Head of caudate nucleus (tissue), 42 donors: Measurements from ENCODE around the gene PEX14.

Experiments used
- DNase-seq, 42 donors: peaks; one replicate each; pipeline versions ENCODE4 v3.0.0 to v3.0.0-alpha.2; 2020 to 2021; ENCODE audit warnings: mixed read lengths in 7 of 42
- intact Hi-C: fragments of 100-400 bp; cut with DNase I; formaldehyde crosslinking; loops from one replicate; pipeline ENCODE4 v1.15.0; 2022

The PEX14 gene

GRCh38 chr1:10662824-10663677 is 188.3 kb downstream of the PEX14 start:
- intact Hi-C loops, result no loop called here
- DNase-seq, result no peak

- peak; percentile 11 to 80 (median 58) for DNase-seq
- intact Hi-C loops, result no loop called here
Observed at GRCh38 chr1:10663678-10664035, 188.9 kb downstream of the PEX14 start.

DNA sequence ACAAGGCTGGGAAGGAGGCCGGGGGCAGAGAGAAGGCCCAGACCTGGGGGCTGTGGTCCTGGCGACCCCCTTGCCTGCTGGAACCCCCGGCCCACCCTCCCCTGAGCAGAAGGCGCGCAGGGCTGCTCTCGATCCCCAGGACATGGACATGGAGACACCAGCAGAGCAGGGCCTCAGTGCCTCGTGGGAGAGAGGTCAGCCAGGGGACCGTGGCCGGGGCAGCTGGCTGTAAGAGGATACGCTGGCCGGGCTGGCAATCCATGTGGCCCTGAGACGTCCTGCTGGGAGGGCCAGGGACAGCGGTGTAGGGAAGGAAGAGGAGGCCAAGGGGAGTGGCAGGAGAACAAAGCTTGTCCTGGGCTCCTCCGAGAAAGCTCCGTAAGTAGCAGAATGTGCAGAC is 189.5 kb downstream of the PEX14 start:
- peak in 6 of 42 donors; percentile 17 to 50 (median 28) for DNase-seq
- intact Hi-C loops, result no loop called here

- no peak for DNase-seq
- intact Hi-C loops, result no loop called here
Observed at GRCh38 chr1:10665226-10665625, 190.5 kb downstream of the PEX14 start.

GRCh38 chr1:10665930-10666850 is 191.4 kb downstream of the PEX14 start:
- intact Hi-C loops, result no loop called here
- DNase-seq, result peak in 7 of 42 donors; percentile 15 to 51 (median 18)

DNA sequence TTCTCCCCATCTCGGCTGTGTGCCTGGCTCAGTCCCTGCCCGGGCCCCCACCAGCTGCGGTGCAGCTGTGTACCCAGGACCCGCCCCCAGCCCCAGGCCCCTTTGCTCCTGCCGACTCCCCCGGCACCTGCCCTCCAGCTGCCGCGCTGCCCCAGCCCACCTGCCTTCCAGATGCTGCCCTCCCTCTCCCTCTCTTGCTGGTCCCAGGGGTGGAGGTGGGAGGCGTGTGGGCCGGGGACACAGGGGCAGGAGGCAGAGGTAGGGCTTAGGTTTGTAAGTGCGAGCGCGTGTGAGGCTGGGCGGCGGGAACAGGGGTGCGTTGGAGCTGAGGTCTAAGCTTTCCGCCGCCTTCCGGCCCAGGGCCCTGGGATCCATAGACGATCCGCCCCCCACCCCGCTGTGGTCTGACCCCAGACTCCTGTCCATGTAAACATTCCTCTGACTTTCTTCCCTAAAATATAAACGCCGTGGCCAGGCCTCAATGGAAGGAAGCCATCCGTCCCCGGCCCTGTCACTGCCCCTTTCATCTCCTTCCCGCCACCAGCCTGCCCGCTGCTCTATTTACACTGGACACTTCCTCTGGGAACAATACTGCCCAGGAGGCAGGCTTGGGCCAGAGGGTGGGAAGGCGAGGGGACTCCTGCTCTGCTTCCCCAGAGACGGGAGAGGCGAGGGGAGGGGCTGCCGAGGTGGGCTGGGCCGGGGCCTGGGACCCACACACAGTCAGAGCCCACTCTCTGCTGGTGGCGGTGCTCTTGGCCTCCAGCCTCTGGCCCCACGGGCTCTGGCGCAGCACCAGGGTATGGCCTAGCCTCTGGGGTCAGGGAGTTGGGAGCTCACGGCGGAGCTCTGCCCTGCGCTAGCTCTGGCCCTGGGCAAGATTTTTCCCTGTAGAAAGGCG is 193.4 kb downstream of the PEX14 start:
- no peak for DNase-seq
- intact Hi-C loops, result no loop called here

- intact Hi-C loops, result no loop called here
- no peak for DNase-seq
Observed at GRCh38 chr1:10669570-10669969, 194.8 kb downstream of the PEX14 start.

GRCh38 chr1:10670190-10670589 is 195.4 kb downstream of the PEX14 start:
- DNase-seq, result no peak
- intact Hi-C loops, result no loop called here

DNA sequence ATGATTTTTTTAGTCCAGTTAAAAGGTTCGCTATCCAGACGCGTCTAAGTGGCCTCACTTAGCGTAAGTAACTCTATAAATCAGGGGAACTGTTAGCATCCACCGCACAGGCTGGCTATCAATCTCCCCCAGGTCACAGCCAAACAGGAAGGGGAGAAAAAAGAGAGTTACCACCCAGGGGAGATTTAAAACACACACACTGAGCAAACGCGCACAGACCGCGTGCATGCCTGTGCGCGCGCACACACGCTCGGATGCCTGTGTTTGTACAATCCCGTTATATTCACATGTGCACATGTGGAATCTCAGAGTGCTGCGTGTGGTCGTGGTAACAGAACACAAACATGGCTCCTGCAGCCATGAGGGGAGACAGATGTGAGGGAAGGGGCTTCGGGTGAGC is 196.3 kb downstream of the PEX14 start:
- intact Hi-C loops, result no loop called here
- DNase-seq, result no peak

DNA sequence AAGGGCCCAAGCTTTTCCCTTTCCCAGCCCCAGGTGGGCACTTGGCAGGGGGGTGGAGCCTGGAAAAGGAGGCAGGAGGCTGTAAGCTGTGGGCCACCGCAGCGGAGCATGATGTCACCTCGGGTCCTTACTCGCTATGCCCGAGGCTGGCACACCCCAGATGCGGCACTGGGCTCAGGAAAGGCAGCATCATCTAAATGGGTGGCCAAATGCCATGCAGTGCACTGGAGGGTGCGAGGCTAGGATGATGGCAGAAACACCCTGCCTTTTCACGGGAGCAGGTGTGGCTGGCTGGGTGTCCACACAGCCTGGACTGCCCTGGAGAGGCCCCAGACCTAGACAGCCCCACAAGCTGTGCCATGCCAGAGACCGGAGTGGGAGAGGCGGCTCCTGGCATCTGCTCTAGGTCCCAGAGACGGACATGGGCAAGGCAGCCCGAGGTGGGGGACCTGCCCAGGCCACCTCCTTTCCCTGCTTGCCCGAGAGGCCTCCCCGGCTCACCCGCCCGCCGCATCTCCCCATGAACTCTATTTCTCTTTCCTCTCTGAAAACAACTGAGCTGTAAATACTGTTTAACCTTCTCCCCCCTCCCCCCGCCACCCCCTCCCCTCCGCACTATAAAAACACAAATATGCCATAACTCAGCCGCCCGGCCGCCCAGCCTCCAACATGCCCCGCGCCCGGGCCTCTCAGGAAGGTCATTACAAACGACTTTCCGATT is 197.0 kb downstream of the PEX14 start:
- no peak for DNase-seq
- intact Hi-C loops, result no loop called here

DNA sequence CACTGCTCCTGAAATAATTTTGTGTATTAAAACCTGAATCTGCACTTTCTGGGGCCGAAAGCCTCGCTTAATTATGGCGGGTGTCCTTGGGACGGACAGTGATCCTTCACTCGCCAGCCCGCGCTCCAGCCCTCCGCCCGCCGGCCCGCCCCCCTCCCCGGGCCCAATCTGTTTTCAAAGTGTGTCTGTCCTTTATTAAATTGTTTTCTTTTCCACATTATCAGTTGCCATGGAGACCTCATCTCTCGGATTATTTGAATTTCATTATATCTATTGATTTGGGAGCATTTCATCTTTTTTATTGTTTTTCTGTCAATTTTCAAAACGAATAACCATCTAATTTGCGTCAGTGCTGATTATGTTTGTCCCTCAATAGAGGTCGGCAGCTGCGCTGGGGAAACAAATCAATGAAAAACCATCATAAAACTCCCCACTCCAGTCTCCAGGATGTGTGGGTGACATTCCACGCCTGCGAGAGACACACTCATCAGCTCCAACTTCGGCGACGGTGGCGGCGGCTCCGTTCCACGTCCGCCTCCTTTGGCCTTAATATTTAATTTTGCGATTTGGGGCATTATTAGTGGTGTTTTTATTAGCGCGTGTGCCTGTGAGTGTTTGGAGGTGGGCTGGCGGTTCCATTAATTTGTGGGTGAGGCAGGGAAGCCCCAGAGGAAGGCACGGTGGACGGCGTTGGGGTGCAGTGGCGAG is 197.7 kb downstream of the PEX14 start:
- intact Hi-C loops, result no loop called here
- peak in 36 of 42 donors; percentile 28 to 79 (median 50) for DNase-seq

DNA sequence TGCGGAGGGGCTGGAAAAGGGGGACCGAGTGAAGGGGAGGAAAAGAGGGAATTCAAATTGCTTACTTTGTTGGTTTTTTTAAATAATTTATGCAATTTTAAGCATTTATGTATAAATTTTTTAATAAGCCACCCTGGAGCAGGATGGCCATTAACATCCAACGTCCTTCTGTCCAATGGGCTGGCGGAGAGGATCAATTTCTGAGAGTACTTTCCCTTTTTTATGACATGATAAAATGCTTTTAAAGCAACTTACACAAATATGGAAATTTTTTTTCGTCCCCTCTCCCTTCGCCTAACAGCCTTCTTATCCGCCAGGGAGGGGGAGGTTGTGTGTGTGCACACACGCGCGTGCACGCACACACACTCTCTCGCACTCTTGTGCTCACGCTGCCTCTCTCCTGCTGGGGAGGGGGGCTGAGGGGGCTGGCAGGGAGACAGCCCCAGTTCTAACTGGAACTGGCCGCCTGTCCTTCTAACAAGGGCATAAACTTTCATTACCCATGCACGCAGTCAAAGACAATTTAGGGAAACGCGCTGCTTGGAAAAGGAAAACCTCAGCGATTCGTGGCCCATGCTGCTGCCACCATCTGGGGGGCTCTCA is 198.5 kb downstream of the PEX14 start:
- DNase-seq, result no peak
- intact Hi-C loops, result no loop called here

GRCh38 chr1:10674222-10674621 is 199.5 kb downstream of the PEX14 start:
- intact Hi-C loops, result no loop called here
- no peak for DNase-seq

DNA sequence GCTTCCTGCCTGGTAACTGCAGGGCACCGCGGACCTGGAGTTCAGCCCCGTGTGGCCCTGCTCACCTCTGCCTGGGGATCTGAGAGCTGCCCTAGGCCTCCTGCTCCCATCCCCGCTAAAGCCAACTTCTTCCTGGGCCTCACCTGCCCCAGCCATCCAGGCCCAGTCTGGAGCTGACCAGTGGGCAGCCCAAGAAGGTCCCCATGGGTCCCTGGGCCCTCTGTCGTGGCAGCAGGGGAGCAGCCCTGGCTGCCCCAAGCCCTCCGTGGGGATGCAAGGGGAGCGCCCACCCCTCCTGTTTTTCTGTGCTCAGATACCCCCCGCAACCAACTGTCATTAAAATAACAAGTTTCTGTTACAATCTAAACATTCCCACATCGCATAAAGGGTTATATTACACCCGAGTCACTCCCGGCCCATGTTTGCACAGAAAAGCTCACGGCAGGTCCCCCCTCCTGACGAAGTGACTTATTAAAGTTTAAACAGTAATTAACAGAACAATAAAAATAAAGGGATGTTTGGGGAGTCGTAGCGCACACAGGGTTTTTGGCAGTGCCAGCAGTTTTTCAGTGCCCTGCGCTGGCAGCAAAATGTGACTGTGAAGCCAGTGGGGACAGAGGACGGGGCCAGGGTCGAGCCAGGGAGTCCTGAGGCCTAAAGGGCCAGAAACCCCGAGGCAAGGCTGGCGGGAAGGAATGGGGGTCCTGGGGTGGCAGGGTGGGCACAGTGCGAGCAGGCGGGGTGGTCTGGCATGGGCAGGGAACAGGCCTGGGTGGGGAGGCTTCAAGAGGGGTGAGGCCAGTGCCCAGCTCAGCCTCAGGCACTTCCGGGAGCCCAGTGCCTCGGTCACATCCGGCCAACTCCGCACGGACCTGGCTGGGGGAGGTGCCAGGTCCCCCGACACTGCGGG is 200.2 kb downstream of the PEX14 start:
- DNase-seq, result peak in 1 of 42 donors; percentile 16
- intact Hi-C loops, result no loop called here

DNA sequence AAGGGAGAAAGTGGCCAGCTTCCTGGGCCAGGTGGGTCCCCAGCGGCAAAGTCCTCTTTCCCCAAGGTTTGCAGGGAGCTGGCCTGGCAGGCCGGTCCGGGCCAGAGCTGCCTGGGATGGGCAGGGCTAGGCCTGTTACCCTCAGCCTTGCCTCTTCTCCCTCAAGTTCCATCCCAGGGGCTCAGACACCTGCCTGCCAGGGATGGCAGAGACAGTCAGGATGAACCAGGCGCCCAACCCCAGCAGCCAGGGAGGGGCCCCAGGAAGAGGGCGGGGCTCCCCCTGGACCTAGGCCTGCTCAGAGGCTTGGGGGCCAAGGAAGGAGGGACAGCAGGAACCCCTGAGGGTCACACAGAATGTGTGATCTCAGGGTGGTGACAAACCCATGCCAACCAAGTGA is 201.1 kb downstream of the PEX14 start:
- no peak for DNase-seq
- intact Hi-C loops, result no loop called here

DNA sequence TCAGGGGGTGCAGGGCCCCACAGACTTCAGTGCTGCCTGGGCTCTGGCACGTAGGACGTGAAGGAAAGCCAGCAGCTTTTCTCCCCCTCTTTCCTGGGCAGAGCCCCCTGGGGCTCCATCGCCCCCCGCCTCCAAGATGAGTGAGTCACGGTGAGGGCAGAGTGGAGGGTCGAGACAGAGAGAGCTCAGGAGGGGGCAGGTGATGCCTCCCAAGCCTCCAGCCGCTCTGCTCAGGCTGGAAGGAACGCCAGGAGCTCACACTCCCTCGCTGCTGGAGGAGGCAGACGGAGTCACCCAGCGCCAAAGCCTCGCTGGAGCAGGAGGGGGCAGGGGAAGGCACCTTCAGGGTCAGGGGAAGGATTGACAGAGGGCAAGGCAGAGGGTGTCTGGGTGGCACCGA is 202.2 kb downstream of the PEX14 start:
- no peak for DNase-seq
- intact Hi-C loops, result no loop called here
